Activated CD8-positive, alpha-beta memory T cell treated with anti-CD3 and anti-CD28 coated beads, Interleukin-2, amount 10 ng/mL, durations not matched to agents 7 days and 5 days (primary cell): Measurements from ENCODE around the gene CASKIN2. TPM values are rescaled to one million over a fixed set of nuclear protein-coding genes. Genes with fewer than 3 reads are reported as not detected.
"Not testable (repeated sequence)": the region's sequence is repeated elsewhere in the genome, so short reads cannot be mapped to it uniquely, and the experiment has no call there.

Experiments
- ATAC-seq: fragments of 150-1000 bp; cut with Tn5 transposase; one replicate; pipeline ENCODE4 v1.10.0; 2021; ENCODE audit warnings: moderate library complexity
- CTCF ChIA-PET: fragments of 350-600 bp; sonication (Branson Sonifier 250); formaldehyde crosslinking; loops from one replicate; lab custom pipeline; 2021; ENCODE audit warnings: antibody characterized with exemption; lab: Charles Lee
- DNase-seq: peaks from one replicate; pipeline ENCODE4 v3.0.0-alpha.2; 2020
- H3K27ac Mint-ChIP-seq: one replicate; pipeline ENCODE4 v1.8.0; 2021; ENCODE audit warnings: mild to moderate bottlenecking, mixed read lengths
- H3K27me3 Mint-ChIP-seq: one replicate; pipeline ENCODE4 v1.8.0; 2021; ENCODE audit warnings: mixed read lengths
- H3K36me3 Mint-ChIP-seq: one replicate; pipeline ENCODE4 v1.8.0; 2021; ENCODE audit warnings: mild to moderate bottlenecking, mixed read lengths
- H3K4me1 Mint-ChIP-seq: one replicate; pipeline ENCODE4 v1.8.0; 2021; ENCODE audit warnings: mixed read lengths
- H3K4me3 Mint-ChIP-seq: one replicate; pipeline ENCODE4 v1.8.0; 2021; ENCODE audit warnings: mild to moderate bottlenecking, moderate library complexity, mixed read lengths
- H3K9me3 Mint-ChIP-seq: one replicate; pipeline ENCODE4 v1.8.0; 2022; ENCODE audit warnings: low read depth, mixed read lengths
- total RNA-seq, 2 experiments: library from RNA; stranded (reverse); gene quantifications; one replicate each; pipeline ENCODE4 v1.2.3, GENCODE V29; 2021

The CASKIN2 gene
- total RNA-seq, 2 experiments from 2014 or later: 2.3 to 4.5 TPM

DNA sequence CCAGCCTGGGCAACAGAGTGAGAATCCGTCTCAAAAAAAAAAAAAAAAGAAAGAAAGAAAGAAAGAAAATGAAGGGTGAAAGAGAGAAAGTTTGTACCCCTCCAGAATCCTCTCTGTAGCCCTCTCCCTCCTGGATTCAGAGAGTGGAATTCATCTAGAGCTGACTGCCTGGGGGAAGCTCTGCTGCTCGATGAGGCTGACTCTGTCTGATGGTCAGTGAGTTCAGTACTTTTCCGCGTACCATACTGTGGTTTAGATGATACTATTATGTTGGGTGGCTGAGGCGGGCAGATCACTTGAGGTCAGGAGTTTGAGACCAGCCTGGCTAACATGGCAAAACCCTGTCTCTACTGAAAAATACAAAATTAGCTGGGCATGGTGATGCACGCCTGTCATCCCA is 44.1 kb downstream of the CASKIN2 start:
- Mint-ChIP-seq H3K4me1 (no peaks in the 10 kb centered on the region), H3K9me3 (no peaks in the 10 kb centered on the region), H3K27me3 (no peaks in the 10 kb centered on the region), H3K27ac (no peak overlapping the region), H3K4me3 (no peak overlapping the region), H3K36me3 (peaks cover 10% of the 10 kb centered on the region)
- DNase-seq (no peak), ATAC-seq (no peak)
- CTCF ChIA-PET: interaction anchor here (0.7 kb wide), 2 partner anchors 23 to 24 kb away, joined by 3 read pairs; no protein-coding TSS in a partner anchor

DNA sequence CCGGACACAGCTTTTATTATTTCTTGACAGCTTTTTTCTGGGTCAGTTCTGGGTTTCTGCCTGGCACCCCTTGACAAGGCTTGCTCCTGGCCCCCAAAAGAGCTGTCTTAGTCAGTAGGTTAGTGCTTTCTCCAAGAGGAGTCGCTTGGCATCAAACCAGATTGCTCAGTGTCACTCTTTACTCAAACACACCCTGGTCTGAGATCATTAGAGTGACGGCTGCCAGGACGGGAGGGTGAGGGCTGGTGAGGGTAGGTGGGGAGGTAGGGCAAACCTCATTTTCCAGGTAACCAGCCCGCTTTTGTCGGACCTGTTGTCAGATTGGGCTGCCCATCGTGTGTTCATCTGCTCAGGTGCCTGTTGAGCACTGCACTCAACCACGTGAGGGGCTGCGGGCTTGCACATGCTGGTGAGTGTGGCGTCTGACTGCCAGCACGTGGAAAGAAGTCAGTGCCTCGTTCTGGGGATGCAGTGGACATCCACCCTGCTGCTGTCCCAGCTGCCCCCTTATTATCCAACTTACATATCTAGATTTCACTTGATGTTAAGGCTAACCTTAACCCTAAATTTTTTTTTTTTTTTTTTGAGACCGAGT is 46.5 kb downstream of the CASKIN2 start:
- H3K36me3 Mint-ChIP-seq: peaks cover 13% of the 10 kb centered on the region
- no peak for ATAC-seq
- no peaks in the 10 kb centered on the region for H3K9me3 Mint-ChIP-seq
- DNase-seq: no peak
- CTCF ChIA-PET: interaction anchor here (0.7 kb wide), 1 partner anchor 465 kb away, joined by 3 read pairs; no protein-coding TSS in a partner anchor
- no peak overlapping the region for H3K4me3 Mint-ChIP-seq
- H3K4me1 Mint-ChIP-seq: no peaks in the 10 kb centered on the region
- H3K27ac Mint-ChIP-seq: no peak overlapping the region
- H3K27me3 Mint-ChIP-seq: no peaks in the 10 kb centered on the region

- H3K27ac Mint-ChIP-seq: no peak overlapping the region
- H3K4me3 Mint-ChIP-seq: no peak overlapping the region
- H3K4me1 Mint-ChIP-seq: no peaks in the 10 kb centered on the region
- H3K36me3 Mint-ChIP-seq: peaks cover 13% of the 10 kb centered on the region
- ATAC-seq: no peak
- no peaks in the 10 kb centered on the region for H3K27me3 Mint-ChIP-seq
- CTCF ChIA-PET: no interaction called here
- no peak for DNase-seq
- H3K9me3 Mint-ChIP-seq: no peaks in the 10 kb centered on the region
Measured at GRCh38 chr17:75468291-75468754, 47.0 kb downstream of the CASKIN2 start.

- no peaks in the 10 kb centered on the region for H3K27me3 Mint-ChIP-seq
- no peak overlapping the region for H3K27ac Mint-ChIP-seq
- CTCF ChIA-PET: no interaction called here
- no peaks in the 10 kb centered on the region for H3K9me3 Mint-ChIP-seq
- H3K36me3 Mint-ChIP-seq: peaks cover 5% of the 10 kb centered on the region
- ATAC-seq (no peak), DNase-seq (no peak)
- H3K4me3 Mint-ChIP-seq: no peak overlapping the region
- peaks cover 2% of the 10 kb centered on the region for H3K4me1 Mint-ChIP-seq
Measured at GRCh38 chr17:75465039-75465438, 50.3 kb downstream of the CASKIN2 start.

DNA sequence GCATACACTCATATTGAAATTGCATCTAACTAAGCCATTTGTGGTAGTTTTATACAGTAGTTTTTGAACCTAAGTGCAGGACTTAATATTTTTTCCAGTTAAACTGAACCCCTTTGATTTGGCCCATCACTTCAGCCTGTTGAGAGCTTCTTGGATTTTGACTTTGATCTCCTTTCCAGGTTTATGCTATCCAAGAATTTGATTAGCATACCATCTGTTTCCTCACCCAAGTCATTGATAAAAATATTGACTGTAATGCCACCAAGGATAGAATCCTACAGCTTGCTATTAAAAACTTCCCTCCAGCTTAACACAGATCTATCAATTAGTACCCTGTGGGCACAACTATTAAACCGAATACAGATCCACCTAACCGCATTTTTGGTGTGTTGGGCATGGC is 51.7 kb downstream of the CASKIN2 start:
- no peak for DNase-seq
- no peak for ATAC-seq
- peaks cover 5% of the 10 kb centered on the region for H3K36me3 Mint-ChIP-seq
- CTCF ChIA-PET: no interaction called here
- H3K9me3 Mint-ChIP-seq: no peaks in the 10 kb centered on the region
- H3K27me3 Mint-ChIP-seq: no peaks in the 10 kb centered on the region
- peaks cover 10% of the 10 kb centered on the region for H3K4me1 Mint-ChIP-seq
- H3K4me3 Mint-ChIP-seq: no peak overlapping the region
- H3K27ac Mint-ChIP-seq: no peak overlapping the region

DNA sequence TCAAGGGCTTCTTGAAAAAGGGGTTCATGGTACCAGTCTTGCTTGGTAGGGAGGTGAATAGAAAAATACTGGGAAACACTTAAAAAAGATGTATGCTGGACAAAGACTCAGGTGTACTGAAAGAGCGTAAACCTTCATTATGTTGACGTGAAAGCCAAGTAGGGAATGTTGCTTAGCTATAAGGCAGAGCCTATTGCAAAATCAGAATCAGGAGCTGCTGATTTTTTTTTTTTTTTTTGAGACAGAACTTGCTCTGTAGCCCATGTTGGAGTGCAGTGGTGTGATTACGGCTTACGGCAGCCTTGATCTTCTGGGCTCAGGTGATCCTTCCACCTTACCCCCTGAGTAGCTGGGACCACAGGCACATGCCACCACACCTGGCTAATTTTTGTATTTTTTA is 55.0 kb downstream of the CASKIN2 start:
- Mint-ChIP-seq H3K36me3 (peaks cover 3% of the 10 kb centered on the region), H3K4me3 (no peak overlapping the region), H3K27ac (no peak overlapping the region), H3K4me1 (peaks cover 31% of the 10 kb centered on the region), H3K27me3 (no peaks in the 10 kb centered on the region), H3K9me3 (no peaks in the 10 kb centered on the region)
- DNase-seq (no peak), ATAC-seq (no peak)
- CTCF ChIA-PET: no interaction called here

GRCh38 chr17:75459590-75460267 is 55.6 kb downstream of the CASKIN2 start:
- H3K4me3 Mint-ChIP-seq: no peak overlapping the region
- CTCF ChIA-PET: no interaction called here
- no peaks in the 10 kb centered on the region for H3K36me3 Mint-ChIP-seq
- no peaks in the 10 kb centered on the region for H3K27me3 Mint-ChIP-seq
- H3K9me3 Mint-ChIP-seq: no peaks in the 10 kb centered on the region
- ATAC-seq (no peak), DNase-seq (no peak)
- peaks cover 33% of the 10 kb centered on the region for H3K4me1 Mint-ChIP-seq
- no peak overlapping the region for H3K27ac Mint-ChIP-seq

GRCh38 chr17:75459246-75459589 is 56.1 kb downstream of the CASKIN2 start:
- H3K27me3 Mint-ChIP-seq: no peaks in the 10 kb centered on the region
- no peak overlapping the region for H3K4me3 Mint-ChIP-seq
- H3K4me1 Mint-ChIP-seq: peaks cover 37% of the 10 kb centered on the region
- no peaks in the 10 kb centered on the region for H3K36me3 Mint-ChIP-seq
- CTCF ChIA-PET: interaction anchor here (1.3 to 4.1 kb wide), 2 partner anchors 18 to 58 kb away, joined by 3 to 23 read pairs; partner anchors contain the start of gene TSEN54
- DNase-seq: no peak
- no peak overlapping the region for H3K27ac Mint-ChIP-seq
- ATAC-seq: no peak
- no peaks in the 10 kb centered on the region for H3K9me3 Mint-ChIP-seq

GRCh38 chr17:75457047-75457654 is 58.2 kb downstream of the CASKIN2 start:
- Mint-ChIP-seq H3K9me3 (no peaks in the 10 kb centered on the region), H3K27ac (peak overlapping the region; percentile 83), H3K36me3 (no peaks in the 10 kb centered on the region), H3K27me3 (no peaks in the 10 kb centered on the region), H3K4me3 (peak overlapping the region; percentile 86), H3K4me1 (peaks cover 43% of the 10 kb centered on the region)
- ATAC-seq (peak; percentile 16), DNase-seq (no peak)
- CTCF ChIA-PET: interaction anchor here (1.0 to 4.1 kb wide), 9 partner anchors 29 to 343 kb away, joined by 3 to 23 read pairs (median 7); partner anchors contain the start of genes MIF4GD, SLC25A19 and TSEN54

GRCh38 chr17:75456417-75457046 is 58.8 kb downstream of the CASKIN2 start, which contains the start of gene TMEM94:
Gene TMEM94 (plus strand): TSS chr17:75456635. CDS start chr17:75471906, 15,271 bp downstream.
- CTCF ChIA-PET: interaction anchor here (0.9 to 4.1 kb wide), 13 partner anchors 8 to 342 kb away, joined by 3 to 23 read pairs (median 5); partner anchors contain the start of genes MIF4GD, SLC25A19 and TSEN54

GRCh38 chr17:75456039-75456416 is 59.3 kb downstream of the CASKIN2 start:
- no peaks in the 10 kb centered on the region for H3K9me3 Mint-ChIP-seq
- DNase-seq (no peak), ATAC-seq (peak; percentile 27)
- peaks cover 43% of the 10 kb centered on the region for H3K4me1 Mint-ChIP-seq
- no peaks in the 10 kb centered on the region for H3K36me3 Mint-ChIP-seq
- peak overlapping the region; percentile 83 for H3K27ac Mint-ChIP-seq
- H3K4me3 Mint-ChIP-seq: peak overlapping the region; percentile 86
- H3K27me3 Mint-ChIP-seq: no peaks in the 10 kb centered on the region
- CTCF ChIA-PET: interaction anchor here (0.9 to 4.1 kb wide), 13 partner anchors 8 to 342 kb away, joined by 3 to 23 read pairs (median 5); partner anchors contain the start of genes MIF4GD, SLC25A19 and TSEN54

More at GRCh38 chr17:75456417-75457046, 58.8 kb downstream of the CASKIN2 start, which contains the start of gene TMEM94:
- Mint-ChIP-seq H3K9me3 (no peaks in the 10 kb centered on the region), H3K27me3 (no peaks in the 10 kb centered on the region), H3K36me3 (no peaks in the 10 kb centered on the region), H3K4me1 (peaks cover 43% of the 10 kb centered on the region), H3K4me3 (peak within 1 kb of the TSS; percentile 86), H3K27ac (peak within 1 kb of the TSS; percentile 83)
- peak; percentile 96 for DNase-seq
- ATAC-seq: peak; percentile 99

DNA sequence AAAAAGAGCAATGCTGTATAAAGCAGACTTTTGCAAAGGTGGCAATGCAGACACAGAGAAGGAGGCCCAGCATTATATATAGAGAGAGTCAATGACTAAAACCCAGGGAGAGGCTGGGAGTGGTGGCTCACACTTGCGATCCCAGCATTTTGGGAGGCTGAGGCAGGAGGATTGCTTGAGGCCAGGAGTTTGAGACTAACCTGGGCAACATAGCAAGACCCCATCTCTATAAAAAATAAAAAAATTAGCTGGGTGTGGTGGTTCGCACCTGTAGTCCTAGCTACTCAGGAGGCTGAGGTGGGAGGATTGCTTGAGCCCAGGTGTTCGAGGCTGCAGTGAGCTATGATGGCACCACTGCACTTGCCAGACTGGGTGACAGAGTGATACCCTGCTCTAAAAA is 60.7 kb downstream of the CASKIN2 start:
- H3K9me3 Mint-ChIP-seq, ATAC-seq, DNase-seq, H3K4me3 Mint-ChIP-seq, H3K27me3 Mint-ChIP-seq, H3K36me3 Mint-ChIP-seq, H3K27ac Mint-ChIP-seq: not testable (repeated sequence)
- H3K4me1 Mint-ChIP-seq: peaks cover 38% of the 10 kb centered on the region
- CTCF ChIA-PET: interaction anchor here (0.8 to 3.6 kb wide), 6 partner anchors 14 to 139 kb away, joined by 3 to 9 read pairs (median 4); partner anchors contain the start of gene TSEN54

- peak overlapping the region; percentile 35 for H3K27ac Mint-ChIP-seq
- no peak overlapping the region for H3K4me3 Mint-ChIP-seq
- no peaks in the 10 kb centered on the region for H3K36me3 Mint-ChIP-seq
- CTCF ChIA-PET: interaction anchor here (0.8 to 3.6 kb wide), 7 partner anchors 11 to 138 kb away, joined by 3 to 9 read pairs (median 4); partner anchors contain the start of gene TSEN54
- no peaks in the 10 kb centered on the region for H3K9me3 Mint-ChIP-seq
- ATAC-seq (no peak), DNase-seq (peak; percentile 49)
- peaks cover 37% of the 10 kb centered on the region for H3K4me1 Mint-ChIP-seq
- no peaks in the 10 kb centered on the region for H3K27me3 Mint-ChIP-seq
Measured at GRCh38 chr17:75454193-75454592, 61.1 kb downstream of the CASKIN2 start.
